GM21576 (cell line): ENCODE data around the gene EBF4.

Source experiments
- ATAC-seq: cut with Tn5 transposase; IDR thresholded peaks from one replicate; pipeline ENCODE4 v1.9.1; 2021; ENCODE audit warnings: mild to moderate bottlenecking, moderate library complexity; ENCODE audit not compliant: unreplicated experiment

The EBF4 gene

GRCh38 chr20:2698912-2699311 lies 6.3 kb downstream of the EBF4 start:
- ATAC-seq: no peak

GRCh38 chr20:2699775-2700413 lies 7.3 kb downstream of the EBF4 start:
- no peak for ATAC-seq

- ATAC-seq: no peak
Measured at GRCh38 chr20:2700913-2701620, 8.5 kb downstream of the EBF4 start.

- ATAC-seq: no peak
Measured at GRCh38 chr20:2701671-2702081, 9.1 kb downstream of the EBF4 start.

GRCh38 chr20:2703716-2704475 lies 11.3 kb downstream of the EBF4 start:
- no peak for ATAC-seq

- no peak for ATAC-seq
Measured at GRCh38 chr20:2705931-2706645, 13.5 kb downstream of the EBF4 start.

- no peak for ATAC-seq
Measured at GRCh38 chr20:2706688-2707352, 14.2 kb downstream of the EBF4 start.

GRCh38 chr20:2707353-2708072 lies 14.9 kb downstream of the EBF4 start:
- no peak for ATAC-seq

- ATAC-seq: no peak
Measured at GRCh38 chr20:2708073-2708415, 15.5 kb downstream of the EBF4 start.

GRCh38 chr20:2708665-2709064 lies 16.1 kb downstream of the EBF4 start:
- ATAC-seq: no peak

GRCh38 chr20:2709205-2709981 lies 16.8 kb downstream of the EBF4 start:
- no peak for ATAC-seq

- no peak for ATAC-seq
Measured at GRCh38 chr20:2713285-2713684, 20.7 kb downstream of the EBF4 start.

- no peak for ATAC-seq
Measured at GRCh38 chr20:2729251-2729713, 36.7 kb downstream of the EBF4 start.

GRCh38 chr20:2729791-2730190 lies 37.2 kb downstream of the EBF4 start:
- ATAC-seq: no peak

GRCh38 chr20:2734899-2735298 lies 42.3 kb downstream of the EBF4 start:
- no peak for ATAC-seq

- ATAC-seq: no peak
Measured at GRCh38 chr20:2736441-2736840, 43.9 kb downstream of the EBF4 start.

- ATAC-seq: no peak
Measured at GRCh38 chr20:2738331-2739041, 45.9 kb downstream of the EBF4 start.

- ATAC-seq: no peak
Measured at GRCh38 chr20:2739042-2739398, 46.4 kb downstream of the EBF4 start.

- ATAC-seq: no peak
Measured at GRCh38 chr20:2740702-2741101, 48.1 kb downstream of the EBF4 start.
